ENCODE data around the gene JMJD6.
"Not testable (repeated sequence)": the region's sequence is repeated elsewhere in the genome, so short reads cannot be mapped to it uniquely, and the experiment has no call there.

JMJD6 gene

GRCh38 chr17:76736349-76737081 lies 10.1 kb upstream of the JMJD6 start:
- DNase-seq (ENCODE audit: low spot score) = peak; percentile 66

DNA sequence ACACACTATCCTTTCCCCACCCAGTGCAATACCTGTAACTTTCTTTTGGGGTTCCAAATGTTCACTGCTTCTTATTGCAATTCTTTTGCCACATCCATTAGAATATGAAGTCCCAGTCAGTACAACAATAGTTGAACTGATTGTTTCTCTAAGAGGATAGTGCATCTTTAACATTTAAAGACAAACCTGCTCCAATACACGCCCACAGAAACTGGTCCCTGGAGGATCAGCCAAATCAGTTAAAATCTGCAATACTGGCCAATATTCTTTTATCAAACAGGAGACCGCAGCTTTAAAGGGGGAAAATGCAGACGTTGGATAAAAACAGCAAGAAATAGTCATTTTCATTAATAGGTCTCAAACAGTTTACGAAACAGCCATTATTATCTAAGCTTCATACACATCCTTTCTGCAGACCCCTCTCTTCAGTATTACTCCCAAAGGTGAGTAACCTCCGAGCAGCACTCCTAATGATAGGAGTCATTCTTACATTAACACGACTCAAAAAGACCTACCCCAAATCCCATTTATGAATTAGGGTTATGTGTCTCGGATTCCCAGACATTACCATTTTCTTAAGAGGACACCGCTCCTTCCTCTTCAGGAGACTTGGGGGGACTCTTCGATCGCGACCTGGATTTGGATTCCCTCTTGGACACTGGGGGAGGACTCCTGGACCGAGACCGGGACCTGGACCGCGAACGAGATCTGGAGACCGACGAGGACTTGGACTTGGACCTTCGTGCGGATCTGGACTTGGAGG lies 9.4 kb upstream of the JMJD6 start:
- DNase-seq (ENCODE audit: low spot score) = no peak

DNA sequence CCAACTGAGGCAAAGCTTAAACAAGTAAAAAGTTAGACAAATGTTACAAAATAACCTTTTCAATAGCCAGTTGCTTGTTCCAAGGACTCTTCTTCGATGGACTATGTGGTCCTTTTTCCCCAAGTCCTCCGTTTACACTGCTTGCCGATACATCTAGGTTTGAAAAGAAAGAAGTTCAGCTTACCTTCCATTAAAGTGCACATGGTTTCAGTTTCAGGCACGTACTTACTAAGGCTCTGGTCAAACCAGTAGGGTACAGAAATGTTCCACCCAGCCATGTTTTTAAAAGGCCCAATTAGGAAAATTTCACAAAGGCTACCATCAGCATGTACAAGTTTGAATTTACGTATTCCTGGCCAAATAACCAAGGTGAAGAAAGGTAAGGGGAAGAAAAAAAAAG lies 8.6 kb upstream of the JMJD6 start:
- no peak for DNase-seq (ENCODE audit: low spot score)

GRCh38 chr17:76734080-76734840 lies 7.9 kb upstream of the JMJD6 start:
- DNase-seq (ENCODE audit: low spot score) = no peak

DNA sequence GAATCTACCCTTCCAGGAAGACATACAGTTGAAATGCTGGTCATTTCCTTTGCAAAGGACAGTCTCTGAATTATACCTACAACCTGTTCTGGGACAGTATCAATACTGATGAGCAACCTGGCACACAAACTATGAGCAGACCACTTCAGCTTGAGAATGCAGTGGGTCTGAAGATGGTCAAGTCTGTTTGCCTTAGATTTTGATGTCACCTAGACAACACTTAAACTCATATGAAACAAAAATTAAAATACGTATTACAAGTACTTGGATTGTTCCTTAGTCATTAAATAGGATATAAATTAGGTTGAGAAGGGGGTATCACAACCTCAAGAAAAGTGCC lies 7.2 kb upstream of the JMJD6 start:
- no peak for DNase-seq (ENCODE audit: low spot score)

DNA sequence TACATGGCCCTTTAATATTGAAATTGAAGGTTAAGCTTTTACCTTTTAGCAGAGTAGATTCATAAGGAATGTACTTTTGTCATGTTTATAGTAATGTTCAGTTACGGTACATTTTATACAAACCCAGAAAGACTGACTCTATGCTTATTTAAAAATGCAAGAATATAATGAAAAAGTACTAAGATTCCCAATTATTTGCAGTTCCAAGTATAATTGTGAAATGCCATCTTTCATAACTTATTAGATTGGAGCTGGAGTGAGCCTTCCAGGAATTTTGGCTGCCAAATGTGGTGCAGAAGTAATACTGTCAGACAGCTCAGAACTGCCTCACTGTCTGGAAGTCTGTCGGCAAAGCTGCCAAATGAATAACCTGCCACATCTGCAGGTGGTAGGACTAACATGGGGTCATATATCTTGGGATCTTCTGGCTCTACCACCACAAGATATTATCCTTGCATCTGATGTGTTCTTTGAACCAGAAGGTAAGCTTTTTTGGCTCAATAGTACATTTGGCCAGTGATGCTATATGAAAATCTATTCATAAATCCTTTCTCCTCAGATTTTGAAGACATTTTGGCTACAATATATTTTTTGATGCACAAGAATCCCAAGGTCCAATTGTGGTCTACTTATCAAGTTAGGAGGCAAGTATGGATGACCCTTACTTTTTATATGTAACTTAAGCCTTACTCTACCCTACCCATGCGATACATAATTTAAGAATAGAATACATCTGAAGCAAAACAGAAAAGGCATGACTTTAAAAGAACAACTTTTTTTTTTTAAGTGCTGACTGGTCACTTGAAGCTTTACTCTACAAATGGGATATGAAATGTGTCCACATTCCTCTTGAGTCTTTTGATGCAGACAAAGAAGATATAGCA lies 6.6 kb upstream of the JMJD6 start:
- no peak for DNase-seq (ENCODE audit: low spot score)

GRCh38 chr17:76731800-76732733 lies 5.7 kb upstream of the JMJD6 start:
- not testable (repeated sequence) for DNase-seq (ENCODE audit: low spot score)

- DNase-seq (ENCODE audit: low spot score) = no peak
These were observed 1.5 kb upstream of the JMJD6 start for GRCh38 chr17:76727745-76728456.

- DNase-seq (ENCODE audit: low spot score) = peak; percentile 75
These were observed 641 bp upstream of the JMJD6 start, which contains the start of gene METTL23 for GRCh38 chr17:76726776-76727718. Gene METTL23 (plus strand): TSS chr17:76726839. CDS start chr17:76729711, 2,872 bp downstream.

DNA sequence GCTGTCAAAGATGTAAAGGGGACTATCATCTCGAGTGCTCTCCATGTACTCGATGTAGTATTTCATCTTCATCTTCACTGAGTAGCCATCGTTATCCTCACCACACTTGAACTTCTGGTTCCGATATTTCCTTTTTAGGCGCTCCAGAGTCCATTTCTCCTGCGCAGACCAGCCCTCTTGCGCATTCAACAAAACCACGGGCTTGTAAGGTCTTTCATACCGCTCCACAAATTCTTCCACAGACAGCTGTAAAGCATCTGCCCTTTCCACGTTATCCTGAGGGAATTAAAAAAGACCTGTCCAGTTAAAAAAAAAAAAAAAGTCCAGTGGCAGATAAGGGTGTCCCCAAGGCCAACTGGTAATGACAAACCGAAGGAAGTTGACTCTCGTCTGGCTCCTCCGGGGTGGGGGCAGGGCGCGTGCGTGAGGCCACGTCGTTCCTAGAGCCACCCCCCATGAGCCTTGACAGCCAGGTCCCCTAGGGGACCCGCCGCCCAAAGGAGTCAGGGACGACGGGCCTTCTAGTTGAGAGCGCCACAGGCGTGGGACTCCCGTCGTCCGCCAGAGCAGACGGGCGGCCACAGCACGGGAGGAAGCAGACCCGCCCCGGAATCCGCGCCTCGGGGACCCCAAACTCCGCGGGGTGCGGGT lies 701 bp downstream of the JMJD6 start:
- DNase-seq (ENCODE audit: low spot score) = peak; percentile 48

GRCh38 chr17:76723812-76724211 lies 2.6 kb downstream of the JMJD6 start:
- no peak for DNase-seq (ENCODE audit: low spot score)

DNA sequence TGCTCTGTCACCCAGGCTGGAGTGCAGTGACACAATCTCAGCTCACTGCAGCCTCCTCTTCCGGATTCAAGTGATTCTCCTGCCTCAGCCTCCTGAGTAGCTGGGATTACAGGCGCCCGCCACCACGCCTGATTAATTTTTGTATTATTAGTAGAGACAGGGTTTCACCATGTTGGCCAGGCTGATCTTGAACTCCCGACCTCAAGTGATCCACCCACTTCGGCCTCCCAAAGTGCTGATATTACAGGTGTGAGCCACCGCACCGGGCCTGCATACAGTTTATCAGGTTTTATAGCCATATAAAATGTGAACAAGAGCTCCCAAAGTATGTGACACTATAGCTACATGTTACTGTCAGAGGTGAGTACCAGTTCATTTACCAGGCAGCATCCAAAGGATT lies 3.4 kb downstream of the JMJD6 start:
- DNase-seq (ENCODE audit: low spot score) = not testable (repeated sequence)

DNA sequence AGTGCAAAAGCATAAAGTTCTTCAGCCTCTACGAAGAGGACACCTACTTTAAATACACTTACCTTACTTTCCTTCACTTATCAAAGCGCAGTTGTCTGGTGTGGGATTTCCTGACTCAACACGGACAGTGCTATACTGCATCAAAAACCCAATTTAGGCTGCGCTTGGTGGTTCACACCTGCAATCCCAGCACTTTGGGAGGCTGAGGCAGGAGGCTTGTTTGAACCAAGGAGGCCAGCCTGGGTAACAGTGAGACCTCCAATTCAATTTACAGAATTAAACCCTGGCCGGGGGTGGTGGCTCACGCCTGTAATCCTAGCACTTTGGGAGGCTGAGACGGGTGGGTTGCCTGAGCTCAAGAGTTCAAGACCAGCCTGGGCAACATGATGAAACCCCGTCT lies 4.1 kb downstream of the JMJD6 start:
- DNase-seq (ENCODE audit: low spot score) = no peak

DNA sequence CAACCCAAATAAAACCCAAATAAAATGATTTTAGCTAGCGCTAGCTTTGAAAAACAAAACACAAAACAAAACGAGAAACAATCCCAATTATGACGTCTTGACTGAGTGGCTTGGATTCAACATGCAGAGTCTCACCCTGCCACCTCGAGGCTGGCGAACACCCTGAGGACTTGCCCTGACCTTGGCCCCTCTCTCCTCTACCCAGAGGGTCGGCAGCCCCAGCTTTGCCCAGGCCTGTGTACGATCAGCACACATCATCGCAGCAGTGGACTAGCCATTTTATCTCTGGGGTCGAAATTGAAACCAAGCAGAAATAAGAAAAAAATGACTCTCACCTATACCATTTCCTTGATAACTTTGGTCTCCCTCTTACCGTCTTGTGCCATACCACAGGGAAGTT lies 4.9 kb downstream of the JMJD6 start:
- no peak for DNase-seq (ENCODE audit: low spot score)

GRCh38 chr17:76720941-76721340 lies 5.5 kb downstream of the JMJD6 start:
- no peak for DNase-seq (ENCODE audit: low spot score)

GRCh38 chr17:76720211-76720610 lies 6.2 kb downstream of the JMJD6 start:
- no peak for DNase-seq (ENCODE audit: low spot score)

DNA sequence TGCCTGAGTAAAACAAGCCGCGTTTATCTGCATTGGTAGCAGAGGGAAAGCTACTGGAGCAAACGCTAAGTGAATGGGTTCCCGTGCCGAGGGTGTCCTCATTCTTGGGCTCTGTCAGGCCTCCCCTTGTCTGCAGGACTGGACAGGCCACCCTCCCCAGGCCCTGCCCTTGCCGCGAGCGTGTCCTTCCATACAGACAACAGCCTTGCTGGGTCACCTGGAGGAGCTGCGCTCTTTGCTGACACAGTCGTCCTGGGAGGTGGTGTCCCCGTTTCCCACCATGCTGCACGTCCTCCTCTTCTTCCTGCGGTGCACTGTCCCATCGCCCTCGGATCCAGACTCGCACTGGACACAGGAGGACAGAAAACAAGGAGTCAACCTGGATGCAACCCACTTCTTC lies 7.9 kb downstream of the JMJD6 start:
- no peak for DNase-seq (ENCODE audit: low spot score)

DNA sequence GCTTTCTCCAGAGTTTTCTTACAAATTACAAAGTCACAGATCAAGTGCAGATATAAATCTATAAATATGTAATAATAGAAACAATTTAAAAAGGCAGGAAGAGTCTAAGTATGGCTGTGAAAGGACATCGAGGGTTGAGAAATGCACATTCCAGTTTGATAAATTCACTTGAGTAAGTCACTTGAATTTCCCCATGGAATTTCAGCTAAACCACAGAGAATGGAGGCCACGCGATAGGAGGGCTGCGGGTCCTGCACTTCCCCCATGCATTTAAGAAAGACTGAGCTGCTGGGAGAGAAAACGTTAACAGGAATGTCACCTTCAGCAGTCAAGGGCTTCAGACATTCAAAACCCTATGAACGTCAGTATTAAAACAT lies 9.6 kb downstream of the JMJD6 start:
- DNase-seq (ENCODE audit: low spot score) = peak; percentile 83

All from AG08395 (cell line).